Chondrocyte (in vitro differentiated cells): Measurements from ENCODE around the gene THOP1. TPM values are rescaled to one million over a fixed set of nuclear protein-coding genes. Genes with fewer than 3 reads are reported as not detected.

Experiments
- DNase-seq: peaks from one replicate; pipeline ENCODE4 v3.0.0; 2021; ENCODE audit warnings: mixed read lengths, low spot score
- H3K27ac Mint-ChIP-seq: one replicate; pipeline ENCODE4 v1.8.0; 2021; ENCODE audit warnings: mild to moderate bottlenecking, moderate library complexity, mixed read lengths; ENCODE audit not compliant: unreplicated experiment
- H3K27me3 Mint-ChIP-seq: 2 replicates; pipeline ENCODE4 v1.8.0; 2021; ENCODE audit warnings: low read depth, mixed read lengths
- H3K36me3 Mint-ChIP-seq: 2 replicates; pipeline ENCODE4 v1.8.0; 2021; ENCODE audit warnings: low read depth, mixed read lengths
- H3K4me1 Mint-ChIP-seq: 2 replicates; pipeline ENCODE4 v1.8.0; 2021; ENCODE audit warnings: low read depth, mild to moderate bottlenecking, mixed read lengths
- H3K4me3 Mint-ChIP-seq: one replicate; pipeline ENCODE4 v1.8.0; 2021; ENCODE audit warnings: mild to moderate bottlenecking, moderate library complexity, mixed read lengths; ENCODE audit not compliant: unreplicated experiment
- H3K9me3 Mint-ChIP-seq: 2 replicates; pipeline ENCODE4 v1.8.0; 2021; ENCODE audit warnings: low read depth, mixed read lengths
- CTCF ChIP-seq: fragments of 200-600 bp; sonication (generic); IDR thresholded peaks from 2 replicates; pipeline ENCODE4 v1.5.0; 2021; ENCODE audit warnings: antibody characterized with exemption, mild to moderate bottlenecking, moderate library complexity
- total RNA-seq: library from RNA; stranded (reverse); gene quantifications from 3 replicates; pipeline ENCODE4 v1.2.1, GENCODE V29; 2021

THOP1 gene
- total RNA-seq, 1 donor from 2014 or later, result 48.4 TPM

- Mint-ChIP-seq H3K4me3 (no peak overlapping the region), H3K27me3 (no peaks in the 10 kb centered on the region), H3K36me3 (peaks cover 17% of the 10 kb centered on the region), H3K27ac (no peak overlapping the region), H3K4me1 (no peaks in the 10 kb centered on the region), H3K9me3 (no peaks in the 10 kb centered on the region)
- no peak for DNase-seq
- TF ChIP-seq CTCF, result no peak
Observed at GRCh38 chr19:2796659-2797266, 11.5 kb downstream of the THOP1 start.

- Mint-ChIP-seq H3K4me3 (no peak overlapping the region), H3K27me3 (no peaks in the 10 kb centered on the region), H3K9me3 (no peaks in the 10 kb centered on the region), H3K27ac (no peak overlapping the region), H3K4me1 (no peaks in the 10 kb centered on the region), H3K36me3 (peaks cover 19% of the 10 kb centered on the region)
- DNase-seq, result no peak
- TF ChIP-seq CTCF, result no peak
Observed at GRCh38 chr19:2797280-2797679, 12.0 kb downstream of the THOP1 start.

GRCh38 chr19:2798158-2798685, 12.9 kb downstream of the THOP1 start:
- Mint-ChIP-seq H3K9me3 (no peaks in the 10 kb centered on the region), H3K27ac (no peak overlapping the region), H3K27me3 (no peaks in the 10 kb centered on the region), H3K4me3 (no peak overlapping the region), H3K4me1 (no peaks in the 10 kb centered on the region), H3K36me3 (peaks cover 22% of the 10 kb centered on the region)
- DNase-seq, result no peak
- no peak for TF ChIP-seq CTCF

- no peak for DNase-seq
- H3K36me3 Mint-ChIP-seq, result peaks cover 20% of the 10 kb centered on the region
Observed at GRCh38 chr19:2798733-2799132, 13.4 kb downstream of the THOP1 start.

More at GRCh38 chr19:2798733-2799132, 13.4 kb downstream of the THOP1 start:
- no peak for TF ChIP-seq CTCF
- Mint-ChIP-seq H3K4me3 (no peak overlapping the region), H3K4me1 (no peaks in the 10 kb centered on the region), H3K9me3 (no peaks in the 10 kb centered on the region), H3K27me3 (no peaks in the 10 kb centered on the region), H3K27ac (peak overlapping the region; percentile 12)
